WTC11 (cell line): Measurements from ENCODE around the gene ANTXRL.

Experiments used
- FOXK1 ChIP-seq: sonication (generic); formaldehyde crosslinking; IDR thresholded peaks from 2 replicates; pipeline ENCODE4 v1.8.0; 2022; ENCODE audit warnings: mild to moderate bottlenecking, moderate library complexity, missing genetic modification reagents
- SMAD4 ChIP-seq: sonication (generic); formaldehyde crosslinking; IDR thresholded peaks from 2 replicates; pipeline ENCODE4 v1.8.0; 2022; ENCODE audit warnings: mild to moderate bottlenecking, missing genetic modification reagents
- TF ChIP-seq, protein P1 (sequence below): fragments of 200-600 bp; IDR thresholded peaks from 2 replicates; pipeline ENCODE4 v1.8.0; 2022; ENCODE audit warnings: antibody characterized with exemption

DNA sequence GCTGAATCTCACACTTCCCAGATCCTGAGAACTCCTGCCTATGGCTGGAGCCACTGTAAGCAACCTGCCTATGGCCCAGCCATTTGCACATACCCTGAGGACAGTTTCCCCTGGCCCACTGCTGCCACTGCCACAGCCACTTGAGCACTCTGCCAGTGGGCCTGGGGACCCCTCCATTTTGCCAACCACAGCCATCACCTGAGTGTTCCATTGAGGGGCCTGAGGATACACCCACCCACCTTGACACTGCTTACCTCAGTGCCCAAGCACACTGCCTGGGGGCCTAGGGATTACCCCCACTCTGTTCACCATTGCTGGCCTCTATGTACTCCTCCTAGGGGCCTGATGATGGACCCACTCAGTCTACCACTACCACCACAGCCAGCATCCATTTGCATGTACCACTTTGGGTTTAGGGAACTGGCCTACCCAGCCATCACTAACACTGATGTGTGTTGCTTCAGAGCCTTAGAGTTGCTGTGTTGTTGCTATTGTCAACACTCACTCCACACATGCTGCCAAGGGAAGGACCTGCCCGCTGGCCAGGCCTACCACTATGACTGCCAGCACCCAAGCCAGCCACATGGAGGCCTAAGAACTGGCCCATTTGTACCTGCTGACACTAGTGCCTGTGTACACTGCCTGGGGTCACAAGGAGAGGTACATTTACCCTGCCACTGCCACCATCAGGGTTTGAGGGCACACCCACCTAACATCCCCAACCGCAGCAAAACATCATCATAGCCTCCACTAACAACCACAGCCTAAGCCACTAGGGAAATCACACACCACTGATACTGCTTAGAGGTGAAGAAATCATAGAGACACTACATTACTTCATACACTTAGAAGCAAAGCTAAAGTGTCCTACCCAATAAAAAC, 45.9 kb upstream of the ANTXRL start:
- TF ChIP-seq, protein P1, sequence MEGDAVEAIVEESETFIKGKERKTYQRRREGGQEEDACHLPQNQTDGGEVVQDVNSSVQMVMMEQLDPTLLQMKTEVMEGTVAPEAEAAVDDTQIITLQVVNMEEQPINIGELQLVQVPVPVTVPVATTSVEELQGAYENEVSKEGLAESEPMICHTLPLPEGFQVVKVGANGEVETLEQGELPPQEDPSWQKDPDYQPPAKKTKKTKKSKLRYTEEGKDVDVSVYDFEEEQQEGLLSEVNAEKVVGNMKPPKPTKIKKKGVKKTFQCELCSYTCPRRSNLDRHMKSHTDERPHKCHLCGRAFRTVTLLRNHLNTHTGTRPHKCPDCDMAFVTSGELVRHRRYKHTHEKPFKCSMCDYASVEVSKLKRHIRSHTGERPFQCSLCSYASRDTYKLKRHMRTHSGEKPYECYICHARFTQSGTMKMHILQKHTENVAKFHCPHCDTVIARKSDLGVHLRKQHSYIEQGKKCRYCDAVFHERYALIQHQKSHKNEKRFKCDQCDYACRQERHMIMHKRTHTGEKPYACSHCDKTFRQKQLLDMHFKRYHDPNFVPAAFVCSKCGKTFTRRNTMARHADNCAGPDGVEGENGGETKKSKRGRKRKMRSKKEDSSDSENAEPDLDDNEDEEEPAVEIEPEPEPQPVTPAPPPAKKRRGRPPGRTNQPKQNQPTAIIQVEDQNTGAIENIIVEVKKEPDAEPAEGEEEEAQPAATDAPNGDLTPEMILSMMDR = no peak
- no peak for TF ChIP-seq FOXK1 (CRISPR knock-in tag)
- TF ChIP-seq SMAD4 (CRISPR knock-in tag) = no peak
